ENCODE data around the gene BABAM2. TPM values are rescaled to one million over a fixed set of nuclear protein-coding genes. Genes with fewer than 3 reads are reported as not detected.

Gene BABAM2
- total RNA-seq, 1 experiment from 2014 or later: 43.5 TPM

GRCh38 chr2:28354920-28355520 is 464.5 kb downstream of the BABAM2 start:
- BruUV-seq (replicated peaks): no TSS peak
- CTCF ChIA-PET: interaction anchor here (0.6 to 1.6 kb wide), 2 partner anchors 10 to 1030 kb away, joined by 3 read pairs; no protein-coding TSS in a partner anchor
- no peak for DNase-seq
- Mint-ChIP-seq H3K9me3 (ENCODE audit: low read depth, unreplicated experiment) (no peaks in the 10 kb centered on the region), H3K4me1 (ENCODE audit: low read depth, unreplicated experiment) (peaks cover 15% of the 10 kb centered on the region), H3K36me3 (ENCODE audit: insufficient read depth, unreplicated experiment) (peaks cover 11% of the 10 kb centered on the region), H3K27me3 (ENCODE audit: unreplicated experiment) (no peaks in the 10 kb centered on the region), H3K27ac (ENCODE audit: unreplicated experiment) (no peak overlapping the region), H3K4me3 (ENCODE audit: low read depth, unreplicated experiment) (no peak overlapping the region)
- intact Hi-C loops (cut with micrococcal nuclease; ENCODE audit: unreplicated experiment): no loop called here
- no peak for TF ChIP-seq CTCF (IDR thresholded peaks at IDR 0.05; ENCODE audit: unreplicated experiment)

GRCh38 chr2:28355521-28356094 is 465.1 kb downstream of the BABAM2 start:
- H3K36me3 Mint-ChIP-seq (ENCODE audit: insufficient read depth, unreplicated experiment): peaks cover 11% of the 10 kb centered on the region
- H3K27ac Mint-ChIP-seq (ENCODE audit: unreplicated experiment): no peak overlapping the region

GRCh38 chr2:28356095-28356911 is 465.8 kb downstream of the BABAM2 start:
- BruUV-seq (replicated peaks): no TSS peak
- peaks cover 28% of the 10 kb centered on the region for H3K4me1 Mint-ChIP-seq (ENCODE audit: low read depth, unreplicated experiment)
- H3K9me3 Mint-ChIP-seq (ENCODE audit: low read depth, unreplicated experiment): no peaks in the 10 kb centered on the region
- peaks cover 11% of the 10 kb centered on the region for H3K36me3 Mint-ChIP-seq (ENCODE audit: insufficient read depth, unreplicated experiment)
- H3K27ac Mint-ChIP-seq (ENCODE audit: unreplicated experiment): no peak overlapping the region
- H3K4me3 Mint-ChIP-seq (ENCODE audit: low read depth, unreplicated experiment): no peak overlapping the region
- intact Hi-C loops (cut with micrococcal nuclease; ENCODE audit: unreplicated experiment): no loop called here
- H3K27me3 Mint-ChIP-seq (ENCODE audit: unreplicated experiment): no peaks in the 10 kb centered on the region
- DNase-seq: peak; percentile 54
- CTCF ChIA-PET: interaction anchor here (0.6 to 1.6 kb wide), 4 partner anchors 9 to 1029 kb away, joined by 3 read pairs; no protein-coding TSS in a partner anchor
- TF ChIP-seq CTCF (IDR thresholded peaks at IDR 0.05; ENCODE audit: unreplicated experiment): no peak

More at GRCh38 chr2:28355521-28356094, 465.1 kb downstream of the BABAM2 start:
- peak; percentile 31 for DNase-seq
- TF ChIP-seq CTCF (IDR thresholded peaks at IDR 0.05; ENCODE audit: unreplicated experiment): no peak
- H3K4me3 Mint-ChIP-seq (ENCODE audit: low read depth, unreplicated experiment): no peak overlapping the region
- no TSS peak for BruUV-seq (replicated peaks)
- CTCF ChIA-PET: interaction anchor here (0.6 to 1.6 kb wide), 4 partner anchors 10 to 1030 kb away, joined by 3 read pairs; no protein-coding TSS in a partner anchor
- peaks cover 21% of the 10 kb centered on the region for H3K4me1 Mint-ChIP-seq (ENCODE audit: low read depth, unreplicated experiment)
- intact Hi-C loops (cut with micrococcal nuclease; ENCODE audit: unreplicated experiment): no loop called here
- no peaks in the 10 kb centered on the region for H3K27me3 Mint-ChIP-seq (ENCODE audit: unreplicated experiment)
- H3K9me3 Mint-ChIP-seq (ENCODE audit: low read depth, unreplicated experiment): no peaks in the 10 kb centered on the region

GRCh38 chr2:28357055-28357454 is 466.5 kb downstream of the BABAM2 start:
- Mint-ChIP-seq H3K4me1 (ENCODE audit: low read depth, unreplicated experiment) (peaks cover 35% of the 10 kb centered on the region), H3K36me3 (ENCODE audit: insufficient read depth, unreplicated experiment) (peaks cover 11% of the 10 kb centered on the region), H3K9me3 (ENCODE audit: low read depth, unreplicated experiment) (no peaks in the 10 kb centered on the region), H3K4me3 (ENCODE audit: low read depth, unreplicated experiment) (no peak overlapping the region), H3K27me3 (ENCODE audit: unreplicated experiment) (no peaks in the 10 kb centered on the region), H3K27ac (ENCODE audit: unreplicated experiment) (no peak overlapping the region)
- intact Hi-C loops (cut with micrococcal nuclease; ENCODE audit: unreplicated experiment): no loop called here
- no peak for DNase-seq
- no TSS peak for BruUV-seq (replicated peaks)
- CTCF ChIA-PET: interaction anchor here (0.7 to 1.2 kb wide), 4 partner anchors 10 to 385 kb away, joined by 3 to 4 read pairs (median 4); no protein-coding TSS in a partner anchor
- TF ChIP-seq CTCF (IDR thresholded peaks at IDR 0.05; ENCODE audit: unreplicated experiment): no peak
